HG03097 (cell line): ENCODE measurements around the gene MRPL40.

Experiments used
- ATAC-seq: cut with Tn5 transposase; IDR thresholded peaks from one replicate; pipeline ENCODE4 v1.9.1; 2021; ENCODE audit not compliant: unreplicated experiment, low FRiP score

MRPL40 gene

DNA sequence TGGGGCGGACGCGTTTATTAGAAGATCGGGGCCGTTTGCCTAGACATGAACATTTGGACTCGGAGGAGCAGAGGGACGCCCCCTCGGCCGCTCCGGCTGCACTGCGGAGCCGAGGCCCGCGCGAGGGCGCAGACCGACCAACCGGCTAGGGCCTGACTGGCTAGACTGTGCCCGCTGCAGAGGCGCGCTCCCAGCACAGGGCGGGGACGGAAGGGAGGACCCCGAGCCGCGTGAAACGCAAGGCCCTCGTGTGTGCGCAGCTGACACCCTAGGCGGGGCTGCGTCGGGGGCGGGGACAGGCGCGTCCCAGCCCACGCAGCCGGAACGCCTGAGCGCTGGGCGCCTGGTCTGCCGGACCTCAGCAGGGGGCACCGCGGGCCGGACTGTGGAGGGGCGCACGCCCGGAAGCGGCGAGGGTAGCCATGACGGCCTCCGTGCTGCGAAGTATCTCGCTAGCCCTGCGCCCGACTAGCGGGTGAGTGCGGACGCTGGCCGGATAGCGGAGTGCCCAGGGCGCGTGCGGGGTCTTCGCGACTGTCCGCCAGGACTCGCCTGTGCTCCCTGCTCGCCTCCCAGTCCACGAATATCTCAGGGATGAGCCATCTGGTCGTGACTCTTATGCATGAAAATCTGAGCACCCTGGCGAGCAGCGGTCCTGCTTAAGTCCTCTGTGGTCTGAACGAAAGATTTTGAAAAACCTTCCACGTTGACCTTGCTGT lies at the start of gene MRPL40:
TSS of gene MRPL40 (plus strand) at position 413 of the 719 bp plus-strand sequence. CDS start at position 423, 10 bp downstream.
- peak; percentile 66 for ATAC-seq

DNA sequence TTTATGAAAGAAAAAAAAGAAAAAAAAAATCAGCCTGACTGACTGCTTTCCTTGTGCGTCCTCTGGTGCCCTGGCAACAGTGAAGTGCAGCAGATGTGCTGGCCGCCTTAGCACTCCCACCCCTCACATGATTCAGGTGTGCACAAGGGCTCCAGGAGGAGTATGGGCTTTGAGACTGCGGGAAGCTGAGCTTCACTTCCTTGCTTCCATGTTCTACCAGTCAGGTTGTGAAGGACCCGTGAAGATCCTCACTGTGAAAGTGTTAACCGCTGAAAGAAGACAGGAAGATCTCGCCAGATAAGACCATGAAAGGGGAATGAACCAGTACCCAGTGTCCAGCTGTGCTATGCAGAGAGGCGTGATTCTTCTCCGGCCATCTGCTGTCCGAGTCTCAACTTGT lies 49.1 kb upstream of the MRPL40 start:
- no peak for ATAC-seq

DNA sequence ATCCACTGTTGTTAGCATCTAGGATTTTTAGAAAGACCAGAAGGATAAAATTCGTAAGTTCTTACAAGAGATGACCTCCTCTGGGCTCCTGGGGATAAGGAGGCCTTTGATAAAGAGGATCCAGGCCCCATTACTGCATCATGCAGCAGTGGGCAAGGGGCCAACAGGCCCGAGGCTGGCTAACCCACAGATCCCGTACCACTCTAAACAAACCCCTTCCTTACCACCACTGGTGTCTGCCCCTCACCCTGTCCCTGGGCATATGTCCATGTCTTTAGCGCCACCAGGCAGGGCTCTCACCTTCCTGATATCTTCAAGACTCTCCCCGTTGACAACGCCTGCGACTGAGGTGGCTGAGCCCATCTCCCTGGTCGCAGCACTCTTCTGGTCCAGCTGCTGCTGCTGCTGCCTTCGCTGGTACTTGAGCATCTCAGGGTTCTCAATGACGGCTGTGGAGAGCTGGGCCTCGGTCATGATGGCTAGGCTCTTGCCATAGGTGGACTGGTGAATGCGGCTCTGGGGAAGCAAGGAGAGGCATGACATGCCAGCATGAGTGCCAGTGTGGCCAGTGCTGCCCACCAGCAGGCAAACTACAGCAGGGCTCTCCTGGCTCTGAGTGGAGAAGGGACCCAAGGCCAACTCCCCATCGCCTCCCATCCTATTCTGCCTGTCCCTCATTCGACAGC lies 47.0 kb upstream of the MRPL40 start:
- ATAC-seq, result no peak

DNA sequence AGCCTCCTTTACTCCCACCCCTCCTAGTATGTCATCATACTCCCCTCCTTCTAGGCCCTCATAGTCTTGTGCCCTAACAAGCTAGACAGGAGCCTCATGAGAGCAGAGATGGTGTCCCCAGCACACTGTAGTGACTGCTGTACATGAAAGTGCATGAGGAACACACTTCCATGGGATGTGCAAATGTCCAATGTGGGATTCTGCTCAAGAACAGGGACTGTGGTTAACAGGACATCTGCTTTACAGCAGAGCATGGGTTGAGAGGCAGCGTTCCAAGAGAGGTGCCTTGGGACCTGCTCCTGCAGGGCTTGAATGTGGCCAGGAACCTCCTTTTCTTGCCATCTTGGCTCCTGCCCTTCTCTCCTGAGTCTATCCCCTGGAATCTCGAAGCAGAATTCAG lies 46.1 kb upstream of the MRPL40 start:
- no peak for ATAC-seq

DNA sequence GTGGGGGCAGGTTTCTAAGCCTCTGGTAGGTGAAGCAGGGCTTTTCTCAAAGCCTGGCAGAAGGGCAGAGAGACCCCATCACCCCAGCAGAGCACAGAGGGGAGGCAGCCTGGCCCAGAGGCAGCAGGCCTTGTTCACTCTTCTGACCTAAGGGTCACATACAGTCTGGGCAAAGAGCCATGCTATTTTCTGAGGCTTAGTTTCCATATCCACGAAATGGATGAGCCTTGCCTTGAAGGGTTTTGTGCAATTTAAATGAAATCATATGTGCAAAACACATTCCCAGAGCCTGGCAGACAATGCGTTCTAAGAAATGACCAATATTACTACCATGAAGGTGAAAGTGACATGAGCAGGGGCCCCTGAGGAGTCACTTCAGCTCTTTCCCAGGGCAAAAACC lies 45.3 kb upstream of the MRPL40 start:
- no peak for ATAC-seq

DNA sequence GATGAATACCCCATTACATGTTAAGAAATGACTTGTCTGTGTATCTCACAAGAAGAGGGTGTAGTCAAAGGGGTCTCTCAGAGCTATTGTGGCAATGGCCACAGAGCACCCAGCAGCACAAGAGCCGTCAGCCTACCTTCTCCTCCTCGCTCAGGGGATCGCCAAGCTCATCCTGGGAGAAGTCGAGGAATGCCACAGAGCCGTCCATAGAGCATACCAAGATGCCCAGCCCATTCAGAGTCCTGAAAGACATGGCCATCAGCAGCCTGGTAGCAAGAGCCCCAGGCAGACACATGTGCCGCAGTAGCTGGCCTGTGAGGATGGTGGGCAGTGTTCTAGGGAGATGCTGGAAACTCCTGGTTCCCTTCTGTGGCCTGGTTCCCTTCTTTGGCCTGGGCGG lies 44.8 kb upstream of the MRPL40 start:
- no peak for ATAC-seq

DNA sequence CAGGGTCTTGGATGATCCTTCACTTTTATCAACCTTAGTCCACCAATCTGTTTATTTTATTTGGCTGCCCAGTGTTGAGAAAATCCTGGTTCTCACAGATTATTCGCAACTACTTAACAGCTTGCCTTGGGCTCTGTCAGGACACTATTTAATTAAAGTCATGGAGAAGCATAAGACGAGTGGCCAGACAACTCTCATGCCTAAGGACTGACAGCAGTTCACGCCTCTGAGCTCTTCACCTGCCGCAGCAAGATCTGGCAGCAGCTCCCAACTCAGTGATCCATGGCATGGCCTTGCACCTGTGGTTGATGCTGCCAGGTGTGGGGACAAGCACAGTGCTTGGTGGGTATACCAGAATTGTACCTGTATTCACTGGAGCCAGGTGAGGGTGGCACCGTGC lies 38.6 kb upstream of the MRPL40 start:
- ATAC-seq, result no peak

DNA sequence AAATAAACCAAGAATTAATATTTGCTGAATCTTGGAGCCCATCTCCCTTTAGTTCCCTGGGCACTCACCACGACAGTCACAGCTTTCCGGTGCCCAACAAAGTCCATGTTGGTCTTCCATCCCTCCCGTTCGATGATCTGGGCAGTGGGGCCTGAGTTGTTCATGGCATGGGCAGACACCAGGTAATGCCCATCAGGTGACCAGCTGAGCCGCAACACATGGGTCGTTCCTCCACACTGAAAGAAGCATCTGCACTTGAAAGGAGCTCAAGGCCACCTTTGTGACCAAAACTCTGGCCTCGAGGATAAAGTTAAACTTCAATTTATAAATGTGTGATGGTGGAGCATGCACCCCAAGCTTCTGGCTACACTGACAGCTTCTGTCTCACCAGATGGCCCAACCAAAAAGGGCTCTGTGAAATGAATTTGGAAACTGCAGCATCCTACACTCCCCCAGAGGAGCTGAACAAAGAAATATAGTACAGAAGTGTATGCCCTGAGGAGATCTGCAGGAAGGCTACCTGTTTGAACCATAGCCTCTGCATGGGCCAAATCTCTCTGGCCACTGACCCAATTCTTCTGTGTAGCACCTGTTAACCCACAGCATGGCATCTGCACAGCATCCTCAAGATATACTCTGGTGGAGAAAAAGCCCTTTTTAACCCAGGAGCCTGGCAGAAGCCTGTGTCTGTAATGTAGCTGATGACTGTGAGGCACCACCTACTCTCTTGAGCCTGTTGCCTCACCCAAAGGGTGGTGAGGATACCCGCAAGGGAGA lies 37.9 kb upstream of the MRPL40 start:
- no peak for ATAC-seq

DNA sequence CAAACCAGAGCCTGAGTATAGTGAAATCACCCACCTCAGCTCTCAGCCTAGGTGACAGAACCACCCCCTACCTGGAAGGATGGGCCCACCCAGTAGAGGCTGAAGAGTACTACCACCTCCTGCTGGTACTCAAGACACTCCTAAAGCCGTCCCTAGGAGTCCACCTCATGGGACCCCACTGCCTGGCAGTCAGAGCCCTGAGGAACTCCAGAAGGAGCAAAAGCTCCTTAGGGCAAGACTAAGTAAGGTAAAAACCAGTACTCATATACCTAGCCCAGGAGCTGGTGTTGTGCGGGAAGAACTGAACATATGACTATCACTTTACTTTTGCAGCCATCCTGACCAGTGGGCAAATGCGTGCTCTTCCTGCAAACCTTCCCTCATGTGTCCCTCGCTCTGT lies 37.1 kb upstream of the MRPL40 start:
- ATAC-seq, result no peak

DNA sequence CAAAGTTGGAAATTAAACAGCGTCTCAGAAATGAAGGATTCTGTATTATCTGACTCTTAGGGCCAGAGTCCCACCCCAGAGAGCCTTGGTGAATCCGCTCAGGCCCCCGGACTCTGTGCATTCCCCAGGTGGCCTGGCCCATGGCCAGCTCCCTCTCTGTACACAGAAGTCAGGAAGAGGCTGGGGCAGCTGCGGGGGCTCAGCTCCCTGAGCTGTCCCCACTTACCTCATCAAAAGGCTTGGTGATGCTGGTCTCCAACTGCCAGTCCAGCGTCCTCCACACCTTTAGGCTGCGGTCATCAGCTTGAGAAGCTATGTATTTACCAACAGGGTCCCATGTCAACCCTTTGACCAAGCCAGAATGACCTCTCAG lies 35.8 kb upstream of the MRPL40 start:
- no peak for ATAC-seq

DNA sequence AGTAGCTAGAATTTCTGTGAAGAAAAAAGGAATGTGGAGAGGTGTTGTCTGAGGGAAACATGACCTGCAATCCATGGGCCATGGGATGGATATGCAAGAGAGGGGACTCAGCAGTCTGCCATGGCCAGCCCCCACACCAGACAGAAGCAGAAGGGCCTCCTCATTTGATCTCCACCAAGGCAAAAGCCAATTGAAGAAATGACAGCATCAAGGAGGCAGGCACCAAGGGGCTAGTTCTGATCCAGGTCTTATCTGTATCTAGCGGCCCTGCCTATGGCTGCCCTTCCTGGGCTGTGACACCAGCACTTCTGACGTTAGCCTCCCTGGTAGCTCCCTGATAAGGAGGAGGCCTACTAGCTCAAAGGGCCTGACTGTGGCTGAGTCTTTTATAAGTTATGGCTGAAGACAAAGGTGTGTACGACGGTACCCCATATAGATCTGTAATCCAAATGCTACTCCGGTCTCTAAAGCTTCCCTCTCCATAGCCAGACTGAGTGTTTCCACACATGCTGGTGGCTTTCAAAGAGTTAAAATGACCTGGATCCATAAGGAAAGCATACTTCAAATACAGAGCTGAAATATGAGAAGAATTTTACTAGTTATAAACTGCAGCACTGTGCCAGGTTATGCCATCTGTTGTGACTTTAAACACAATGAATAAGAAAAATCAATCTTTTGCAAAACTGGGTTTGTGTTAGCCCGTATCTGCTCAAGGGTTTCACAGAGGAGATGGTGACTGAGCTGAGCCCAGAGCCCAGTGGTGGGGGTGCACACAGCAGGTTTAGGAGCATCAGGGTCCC lies 35.2 kb upstream of the MRPL40 start:
- ATAC-seq, result no peak

DNA sequence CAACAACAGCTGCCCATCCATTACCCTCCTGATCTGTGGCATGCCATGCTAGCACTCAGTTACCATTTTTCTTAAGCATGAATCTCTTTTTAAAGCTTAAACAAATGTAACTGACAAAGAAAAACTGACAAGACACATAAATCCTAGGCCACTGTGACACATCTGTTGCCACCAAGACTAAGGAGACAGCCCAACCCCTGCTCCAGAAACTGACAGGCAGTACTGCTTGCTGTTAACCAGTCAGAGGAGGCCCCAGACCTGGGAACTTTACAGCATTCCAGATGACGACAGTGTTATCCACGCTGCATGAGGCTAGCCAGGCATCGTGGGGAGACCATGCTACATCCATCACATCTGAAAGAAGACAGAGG lies 34.6 kb upstream of the MRPL40 start:
- no peak for ATAC-seq

DNA sequence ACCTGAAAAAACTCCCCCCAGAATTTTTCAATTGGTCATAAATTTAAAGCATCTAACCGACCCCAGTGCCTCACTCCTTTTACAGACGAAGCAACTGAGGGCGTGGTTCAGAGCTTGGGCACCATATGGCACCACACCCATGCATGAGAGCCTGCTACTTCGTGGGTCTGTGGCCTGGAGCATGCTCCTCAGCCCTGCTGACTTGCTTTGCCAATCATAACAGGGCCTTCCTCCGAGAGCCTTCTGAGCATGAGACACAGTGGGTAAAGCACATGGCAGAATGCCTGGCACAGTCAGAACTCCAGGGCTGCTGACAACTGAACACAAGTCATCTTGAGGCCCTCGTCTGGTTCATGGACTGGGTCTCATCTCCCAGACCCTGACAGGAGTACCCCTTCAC lies 34.1 kb upstream of the MRPL40 start:
- no peak for ATAC-seq

DNA sequence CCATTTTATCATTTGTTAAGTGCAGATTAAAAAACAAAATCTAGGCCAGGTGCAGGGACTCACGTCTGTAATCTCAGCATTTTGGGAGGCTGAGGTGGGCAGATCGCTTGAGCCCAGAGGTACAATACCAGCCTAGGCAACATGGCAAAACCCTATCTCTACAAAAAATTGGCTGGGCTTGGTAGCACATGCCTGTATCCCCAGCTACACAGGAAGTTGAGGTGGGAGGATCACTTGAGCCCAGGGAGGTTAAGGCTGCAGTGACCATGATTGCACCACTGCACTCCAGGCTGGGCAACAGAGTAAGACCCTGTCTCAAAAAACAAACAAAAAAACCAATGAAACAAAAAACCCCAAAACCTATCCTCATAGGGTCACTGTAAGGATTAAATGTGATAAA lies 33.7 kb upstream of the MRPL40 start:
- ATAC-seq, result no peak

DNA sequence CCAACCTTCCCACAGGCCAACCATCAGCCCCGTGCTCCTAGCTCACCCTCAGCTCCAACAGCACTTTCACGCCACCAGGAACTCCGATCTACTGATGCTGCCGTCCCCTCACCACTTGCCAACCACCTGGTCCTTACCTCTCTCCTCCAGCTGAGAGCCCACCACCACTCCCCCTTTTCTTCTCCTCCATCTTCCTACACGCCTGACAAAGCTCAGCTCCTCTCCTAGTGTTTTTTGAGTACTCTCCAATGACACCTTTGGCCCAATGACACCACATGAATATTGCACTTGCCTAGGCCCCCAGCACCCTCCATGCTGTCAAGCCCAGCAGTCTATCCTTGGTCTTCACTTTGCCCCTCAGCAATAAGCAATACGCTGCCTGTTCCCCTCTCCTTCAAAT lies 31.5 kb upstream of the MRPL40 start:
- no peak for ATAC-seq

DNA sequence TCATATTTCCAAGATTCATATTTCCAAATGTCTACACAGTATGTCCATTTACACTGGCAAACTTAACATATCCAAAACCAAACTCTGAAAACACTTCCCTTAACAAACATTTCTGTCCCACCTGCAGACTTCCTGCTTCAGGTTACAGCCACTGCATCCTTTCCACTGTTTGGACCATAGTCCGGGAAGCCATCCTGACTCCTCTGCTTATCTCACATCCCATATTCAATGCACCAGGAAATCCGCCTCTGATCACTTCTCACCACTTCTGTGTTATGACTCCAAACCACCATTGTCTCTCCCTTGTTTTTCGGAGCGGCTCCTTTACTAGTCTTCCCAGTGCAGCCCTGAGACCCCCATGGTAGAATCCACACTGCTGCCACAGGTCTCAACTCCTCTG lies 30.9 kb upstream of the MRPL40 start:
- ATAC-seq, result no peak

DNA sequence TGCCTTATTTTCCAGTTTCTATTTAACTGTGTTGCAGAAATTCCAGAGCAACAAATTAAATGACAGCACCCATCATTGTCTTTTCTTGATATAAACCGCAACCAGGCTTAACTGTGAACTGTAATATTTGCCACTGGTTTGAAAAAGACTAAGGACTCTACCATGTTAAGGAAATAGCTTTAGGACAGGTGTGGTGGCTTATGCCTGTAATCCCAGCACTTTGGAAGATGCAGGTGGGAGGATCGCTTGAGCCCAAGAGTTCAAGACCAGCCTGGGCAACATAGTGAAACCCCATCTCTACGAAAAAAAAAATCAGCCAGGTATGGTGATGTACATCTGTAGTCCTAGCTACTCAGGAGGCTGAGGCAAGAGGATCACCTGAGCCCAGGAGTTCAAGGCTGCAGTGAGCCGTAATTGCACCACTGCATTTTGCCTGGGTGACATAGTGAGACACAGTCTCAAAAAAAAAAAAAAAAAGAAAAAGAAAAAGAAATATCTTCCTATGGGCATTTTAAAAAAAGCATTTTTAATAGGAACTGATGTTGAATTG lies 29.6 kb upstream of the MRPL40 start:
- ATAC-seq, result no peak

DNA sequence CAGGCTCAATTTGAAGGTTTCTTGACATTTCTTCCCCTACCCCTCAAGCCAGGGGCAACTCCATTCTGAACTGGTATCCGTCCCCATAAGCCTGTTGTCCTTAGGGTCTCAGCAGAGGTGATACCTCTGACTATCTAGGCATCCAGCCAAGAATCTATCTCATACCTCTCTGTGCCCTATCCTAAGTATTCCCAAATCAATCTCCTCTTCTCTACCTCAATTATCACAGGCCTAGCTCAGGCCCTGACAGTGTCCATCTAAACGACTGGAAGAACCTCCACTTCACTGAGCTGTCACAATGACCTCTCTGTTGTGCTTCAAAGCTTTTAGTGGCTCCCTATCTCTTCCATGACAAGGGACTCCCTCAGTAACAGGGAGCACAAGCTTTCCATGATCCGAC lies 27.7 kb upstream of the MRPL40 start:
- ATAC-seq, result no peak

DNA sequence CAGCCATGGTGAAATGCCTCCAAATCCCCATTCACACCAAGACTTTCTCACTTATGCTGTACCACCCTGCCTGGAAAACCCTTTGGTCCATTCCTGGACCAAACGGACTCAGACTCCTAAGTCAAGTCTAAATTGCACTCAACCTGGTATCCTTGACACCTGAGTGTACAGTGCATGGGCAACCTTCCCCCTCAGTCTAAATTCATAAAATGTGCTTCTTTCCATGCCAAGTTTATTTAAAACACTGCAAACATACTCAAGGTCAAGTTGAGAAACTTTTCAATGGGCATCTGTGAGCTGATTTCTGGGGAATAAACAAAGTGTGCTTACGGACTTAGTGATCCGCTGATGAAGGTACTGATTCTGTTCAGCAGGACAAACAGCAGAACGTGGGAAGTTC lies 27.2 kb upstream of the MRPL40 start:
- ATAC-seq, result no peak

DNA sequence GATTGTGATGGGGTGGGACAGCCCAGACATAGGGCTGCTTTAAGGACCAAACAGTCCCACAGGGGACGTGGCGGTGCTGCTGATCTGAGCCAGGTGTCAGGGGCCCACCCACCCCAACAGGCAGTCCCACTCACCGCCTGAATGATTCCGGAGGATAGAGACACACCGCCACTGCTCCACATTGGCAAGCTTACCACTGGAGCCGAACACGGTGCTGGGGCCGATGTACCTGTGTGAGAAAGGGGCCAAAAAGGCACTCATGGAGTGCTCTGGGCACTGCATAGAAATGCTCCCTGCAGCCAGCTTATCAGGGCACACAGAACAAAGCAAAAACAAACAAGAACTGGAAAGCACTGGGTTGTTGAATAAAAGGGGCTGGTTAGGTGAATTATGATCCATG lies 26.7 kb upstream of the MRPL40 start:
- no peak for ATAC-seq
